Fibroblast of lung (primary cell): ENCODE measurements around the gene HP. TPM values are rescaled to one million over a fixed set of nuclear protein-coding genes. Genes with fewer than 3 reads are reported as not detected.

Experiments
- DNase-seq, 2 donors: peaks; one replicate each; pipeline versions ENCODE4 v3.0.0 to v3.0.0-alpha.2; 2010; ENCODE audit warnings: low read depth in 2 of 2
- H2AFZ ChIP-seq: 2 replicates; pipeline ENCODE4 v1.5.1; 2012; ENCODE audit warnings: low read length, control low read depth, inconsistent platforms
- H3K27ac ChIP-seq: 2 replicates; pipeline ENCODE4 v1.5.1; 2011; ENCODE audit warnings: low read length, control low read depth; ENCODE audit not compliant: insufficient read depth
- H3K27me3 ChIP-seq: 2 replicates; pipeline ENCODE4 v1.5.1; 2011; ENCODE audit warnings: mild to moderate bottlenecking, low read length; ENCODE audit not compliant: control insufficient read depth, insufficient read depth
- H3K36me3 ChIP-seq: 2 replicates; pipeline ENCODE4 v1.5.1; 2011; ENCODE audit warnings: low read length; ENCODE audit not compliant: control insufficient read depth, insufficient read depth
- H3K4me1 ChIP-seq: 2 replicates; pipeline ENCODE4 v1.5.1; 2011; ENCODE audit warnings: low read length; ENCODE audit not compliant: control insufficient read depth, insufficient read depth; ENCODE audit errors: extremely low read depth
- H3K4me2 ChIP-seq: 2 replicates; pipeline ENCODE4 v1.5.1; 2011; ENCODE audit warnings: low read length, control low read depth; ENCODE audit not compliant: insufficient read depth; ENCODE audit errors: extremely low read depth
- H3K4me3 ChIP-seq, 4 experiments: fragments of 200-600 bp in 1 of 4; sonication (generic) in 1 of 4; replicated peaks in 1 of 4; 2 replicates each; pipeline ENCODE4 v1.5.1; 2011 to 2016; ENCODE audit warnings: low read length in 4 of 4, low read depth in 3 of 4, mild to moderate bottlenecking in 3 of 4, control low read depth in 2 of 4, inconsistent platforms in 1 of 4, mixed read lengths in 1 of 4; ENCODE audit not compliant: insufficient read depth in 1 of 4; ENCODE audit errors: control extremely low read depth in 1 of 4
- H3K79me2 ChIP-seq: 2 replicates; pipeline ENCODE4 v1.5.1; 2012; ENCODE audit warnings: mild to moderate bottlenecking, low read length, inconsistent platforms; ENCODE audit not compliant: control insufficient read depth, insufficient read depth
- H3K9ac ChIP-seq: 2 replicates; pipeline ENCODE4 v1.5.1; 2011; ENCODE audit warnings: mild to moderate bottlenecking, low read length, control low read depth; ENCODE audit not compliant: insufficient read depth
- H3K9me3 ChIP-seq: 2 replicates; pipeline ENCODE4 v1.5.1; 2012; ENCODE audit warnings: low read depth, low read length; ENCODE audit not compliant: control insufficient read depth, insufficient read depth
- H4K20me1 ChIP-seq: 2 replicates; pipeline ENCODE4 v1.5.1; 2011; ENCODE audit warnings: low read length; ENCODE audit not compliant: control insufficient read depth, insufficient read depth; ENCODE audit errors: extremely low read depth
- EZH2 ChIP-seq: IDR thresholded peaks from 2 replicates; pipeline ENCODE4 v1.5.1; 2012; ENCODE audit warnings: low read length, control low read depth, mild to moderate bottlenecking; ENCODE audit errors: missing control alignments
- polyA plus RNA-seq, 2 donors: library from polyadenylated mRNA; depleted of rRNA in 1 of 2; stranded (reverse) in 1 of 2; unstranded in 1 of 2; fragments of >200 nt; gene quantifications; 2 replicates each; pipeline ENCODE4 v1.2.1, GENCODE V29; 2011 to 2012; ENCODE audit warnings: missing spikeins in 1 of 2
- total RNA-seq: library from RNA; depleted of rRNA; stranded (reverse); fragments of >200 nt; gene quantifications from 2 replicates; pipeline ENCODE4 v1.2.1, GENCODE V29; 2014
- TF ChIP-seq, protein P1 (sequence below), 2 donors: IDR thresholded peaks in 1 of 2; conservative IDR thresholded peaks in 1 of 2; 1 replicate in 1 of 2; 2 replicates in 1 of 2; pipeline ENCODE4 v1.5.1; 2011 to 2012; ENCODE audit warnings: low read length in 2 of 2, control low read depth in 1 of 2, inconsistent platforms in 1 of 2, low read depth in 1 of 2, mild to moderate bottlenecking in 1 of 2

HP gene
- total and polyA plus RNA-seq, 2 donors (not counting 1 experiment from before 2014, with no cell fraction given): not detected

DNA sequence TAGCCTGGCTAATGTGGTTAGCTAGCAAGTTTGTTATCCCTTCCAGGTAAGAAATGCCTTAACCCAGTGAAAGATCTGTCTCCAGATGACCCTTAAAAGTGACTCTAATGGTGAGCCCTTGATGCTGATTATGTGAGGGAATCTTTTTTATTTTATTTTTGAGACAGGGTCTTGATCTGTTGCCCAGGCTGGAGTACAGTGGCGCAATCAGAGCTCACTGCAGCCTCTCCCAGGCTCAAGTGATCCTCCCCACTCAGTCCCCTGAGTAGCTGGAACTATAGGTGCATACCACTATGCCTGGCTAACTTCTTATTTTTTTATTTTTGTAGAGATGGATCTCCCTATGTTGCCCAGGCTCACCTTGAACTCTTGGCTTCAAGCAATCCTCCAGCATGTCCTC is 10.8 kb upstream of the HP start:
- Histone ChIP-seq H3K4me2 (no peak overlapping the region), H2AFZ (no peak overlapping the region), H3K79me2 (no peaks in the 10 kb centered on the region), H3K9ac (no peak overlapping the region), H3K4me1 (no peaks in the 10 kb centered on the region), H3K36me3 (no peaks in the 10 kb centered on the region), H4K20me1 (no peaks in the 10 kb centered on the region), H3K27me3 (no peaks in the 10 kb centered on the region), H3K4me3 (no peak overlapping the region), H3K27ac (no peak overlapping the region), H3K9me3 (no peaks in the 10 kb centered on the region)
- TF ChIP-seq EZH2: no peak
- TF ChIP-seq, protein P1, sequence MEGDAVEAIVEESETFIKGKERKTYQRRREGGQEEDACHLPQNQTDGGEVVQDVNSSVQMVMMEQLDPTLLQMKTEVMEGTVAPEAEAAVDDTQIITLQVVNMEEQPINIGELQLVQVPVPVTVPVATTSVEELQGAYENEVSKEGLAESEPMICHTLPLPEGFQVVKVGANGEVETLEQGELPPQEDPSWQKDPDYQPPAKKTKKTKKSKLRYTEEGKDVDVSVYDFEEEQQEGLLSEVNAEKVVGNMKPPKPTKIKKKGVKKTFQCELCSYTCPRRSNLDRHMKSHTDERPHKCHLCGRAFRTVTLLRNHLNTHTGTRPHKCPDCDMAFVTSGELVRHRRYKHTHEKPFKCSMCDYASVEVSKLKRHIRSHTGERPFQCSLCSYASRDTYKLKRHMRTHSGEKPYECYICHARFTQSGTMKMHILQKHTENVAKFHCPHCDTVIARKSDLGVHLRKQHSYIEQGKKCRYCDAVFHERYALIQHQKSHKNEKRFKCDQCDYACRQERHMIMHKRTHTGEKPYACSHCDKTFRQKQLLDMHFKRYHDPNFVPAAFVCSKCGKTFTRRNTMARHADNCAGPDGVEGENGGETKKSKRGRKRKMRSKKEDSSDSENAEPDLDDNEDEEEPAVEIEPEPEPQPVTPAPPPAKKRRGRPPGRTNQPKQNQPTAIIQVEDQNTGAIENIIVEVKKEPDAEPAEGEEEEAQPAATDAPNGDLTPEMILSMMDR (conservative IDR thresholded peaks at IDR 0.05 in 1 of 2, IDR thresholded peaks at IDR 0.05 in 1 of 2; ENCODE audit: low read depth in 1 of 2, low read length in 2 of 2): no peak
- no peak for DNase-seq

DNA sequence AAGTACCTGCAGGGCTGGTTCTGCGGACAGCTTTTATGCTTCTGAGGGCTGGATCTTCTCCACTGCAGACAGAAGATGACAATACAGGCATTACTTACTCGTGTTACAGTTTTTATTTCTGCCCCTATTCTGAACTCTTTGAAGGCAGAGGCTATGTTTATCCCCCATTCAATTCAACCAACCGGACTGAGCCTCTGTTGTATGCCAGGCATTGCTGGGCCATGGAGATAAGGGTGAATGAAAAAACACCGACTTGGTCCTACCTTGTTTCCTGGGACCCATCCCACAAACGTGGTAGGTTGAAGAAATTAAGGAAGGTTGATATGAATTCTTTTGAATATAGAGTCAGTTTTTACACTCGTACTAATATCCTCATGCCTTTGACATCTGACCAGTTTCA is 10.0 kb upstream of the HP start:
- H3K4me1 ChIP-seq: no peaks in the 10 kb centered on the region
- no peaks in the 10 kb centered on the region for H3K27me3 ChIP-seq
- no peak overlapping the region for H2AFZ ChIP-seq
- H3K4me2 ChIP-seq: no peak overlapping the region
- H3K79me2 ChIP-seq: no peaks in the 10 kb centered on the region
- H4K20me1 ChIP-seq: no peaks in the 10 kb centered on the region
- DNase-seq: no peak
- H3K36me3 ChIP-seq: no peaks in the 10 kb centered on the region
- no peak overlapping the region for H3K4me3 ChIP-seq
- no peak overlapping the region for H3K9ac ChIP-seq
- H3K9me3 ChIP-seq: no peaks in the 10 kb centered on the region
- no peak for TF ChIP-seq EZH2
- TF ChIP-seq, protein P1 (conservative IDR thresholded peaks at IDR 0.05 in 1 of 2, IDR thresholded peaks at IDR 0.05 in 1 of 2; ENCODE audit: low read depth in 1 of 2, low read length in 2 of 2): no peak
- no peak overlapping the region for H3K27ac ChIP-seq

DNA sequence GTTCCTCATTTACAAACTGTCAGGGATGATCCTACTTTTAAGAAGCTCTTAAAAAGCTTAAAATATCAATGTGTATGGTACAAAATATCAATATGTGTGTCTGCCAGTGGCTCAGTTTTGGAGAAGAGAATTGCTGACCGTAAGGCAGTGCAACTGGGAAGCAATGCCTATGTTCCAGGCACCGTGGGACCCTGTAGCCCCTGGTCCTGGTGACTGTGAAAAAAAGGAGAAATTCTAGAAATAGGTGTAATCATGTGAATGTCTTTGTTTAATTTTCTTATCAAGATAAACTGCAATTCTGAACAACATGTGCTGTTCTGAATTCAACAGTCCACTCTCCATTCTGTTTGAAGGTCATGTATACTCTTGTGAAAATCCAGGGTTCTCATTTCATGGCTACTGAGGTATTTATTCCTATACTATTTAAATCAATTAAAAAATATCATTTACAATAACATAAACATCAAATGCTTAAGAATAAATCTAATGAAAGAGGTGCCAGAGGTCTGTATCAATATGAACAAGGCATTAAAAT is 9.4 kb upstream of the HP start:
- Histone ChIP-seq H3K36me3 (no peaks in the 10 kb centered on the region), H3K79me2 (no peaks in the 10 kb centered on the region), H3K4me1 (no peaks in the 10 kb centered on the region), H3K4me2 (no peak overlapping the region), H3K27ac (no peak overlapping the region), H4K20me1 (no peaks in the 10 kb centered on the region), H3K9ac (no peak overlapping the region), H3K9me3 (no peaks in the 10 kb centered on the region), H3K27me3 (no peaks in the 10 kb centered on the region), H2AFZ (no peak overlapping the region), H3K4me3 (no peak overlapping the region)
- TF ChIP-seq, protein P1 (conservative IDR thresholded peaks at IDR 0.05 in 1 of 2, IDR thresholded peaks at IDR 0.05 in 1 of 2; ENCODE audit: low read depth in 1 of 2, low read length in 2 of 2): no peak
- no peak for TF ChIP-seq EZH2
- DNase-seq: no peak
